Measurements from ENCODE around the gene NPHP4.

The NPHP4 gene

GRCh38 chr1:6003568-6004411 is 11.6 kb upstream of the NPHP4 start:
- DNase-seq (ENCODE audit: low read depth), result peak; percentile 51

GRCh38 chr1:6002714-6003501 is 10.7 kb upstream of the NPHP4 start:
- no peak for DNase-seq (ENCODE audit: low read depth)

GRCh38 chr1:6001992-6002576 is 9.9 kb upstream of the NPHP4 start:
- DNase-seq (ENCODE audit: low read depth), result no peak

GRCh38 chr1:6000444-6001288 is 8.4 kb upstream of the NPHP4 start:
- no peak for DNase-seq (ENCODE audit: low read depth)

- no peak for DNase-seq (ENCODE audit: low read depth)
These were observed 7.7 kb upstream of the NPHP4 start for GRCh38 chr1:5999711-6000443.

GRCh38 chr1:5998906-5999301 is 6.7 kb upstream of the NPHP4 start:
- DNase-seq (ENCODE audit: low read depth), result no peak

- DNase-seq (ENCODE audit: low read depth), result no peak
These were observed 6.1 kb upstream of the NPHP4 start for GRCh38 chr1:5998051-5998905.

- no peak for DNase-seq (ENCODE audit: low read depth)
These were observed 5.1 kb upstream of the NPHP4 start for GRCh38 chr1:5997316-5997715.

- DNase-seq (ENCODE audit: low read depth), result no peak
These were observed 4.5 kb upstream of the NPHP4 start for GRCh38 chr1:5996641-5997270.

- DNase-seq (ENCODE audit: low read depth), result no peak
These were observed 3.8 kb upstream of the NPHP4 start for GRCh38 chr1:5995871-5996630.

- peak; percentile 63 for DNase-seq (ENCODE audit: low read depth)
These were observed 2.7 kb upstream of the NPHP4 start for GRCh38 chr1:5994713-5995621.

GRCh38 chr1:5993556-5994491 is 1.6 kb upstream of the NPHP4 start:
- no peak for DNase-seq (ENCODE audit: low read depth)

- DNase-seq (ENCODE audit: low read depth), result no peak
These were observed 760 bp upstream of the NPHP4 start for GRCh38 chr1:5992814-5993555.

GRCh38 chr1:5991381-5992025 is 722 bp downstream of the NPHP4 start:
- peak; percentile 36 for DNase-seq (ENCODE audit: low read depth)

- DNase-seq (ENCODE audit: low read depth), result no peak
These were observed 1.3 kb downstream of the NPHP4 start for GRCh38 chr1:5990913-5991312.
